ENCODE results near the gene ID3.

GRCh38 chr1:23556635-23557470 is 2.4 kb downstream of the ID3 start:
- TF ChIP-seq SMAD2 (IDR thresholded peaks at IDR 0.05; ENCODE audit: low read depth, low read length) (no peak), BCLAF1 (IDR thresholded peaks at IDR 0.05; ENCODE audit: borderline replicate concordance in 1 of 2, control insufficient read depth in 1 of 2, low read depth in 2 of 2, low read length in 1 of 2) (no peak), CEBPZ (IDR thresholded peaks at IDR 0.05; ENCODE audit: borderline replicate concordance, low read depth, low read length) (no peak), CTCF (IDR thresholded peaks at IDR 0.05 in 2 of 3, conservative IDR thresholded peaks at IDR 0.05 in 1 of 3; ENCODE audit: insufficient read depth in 2 of 3, low read depth in 1 of 3, low read length in 3 of 3) (no peak), ZBTB43 (CRISPR knock-in tag; IDR thresholded peaks at IDR 0.05) (no peak), REST (IDR thresholded peaks at IDR 0.05; ENCODE audit: borderline replicate concordance) (no peak), REST (CRISPR knock-in tag; IDR thresholded peaks at IDR 0.05; ENCODE audit: low read depth) (no peak), TAF1 (IDR thresholded peaks at IDR 0.05; ENCODE audit: control insufficient read depth, extremely low read depth, insufficient read depth, low read length, severe bottlenecking) (no peak), POLR2A (conservative IDR thresholded peaks at IDR 0.05) (peak; percentile 71), CREB3 (tag; conservative IDR thresholded peaks at IDR 0.05; ENCODE audit: low read depth) (no peak)
